Epidermal melanocyte (primary cell): ENCODE measurements around the gene EFHB.
"Not testable (repeated sequence)": the region's sequence is repeated elsewhere in the genome, so short reads cannot be mapped to it uniquely, and the experiment has no call there.

ENCODE experiments used
- DNase-seq: peaks from one replicate; pipeline ENCODE4 v3.0.0; 2011; ENCODE audit warnings: low spot score; ENCODE audit not compliant: insufficient read length

Gene EFHB

GRCh38 chr3:19931767-19932188 is 2.2 kb downstream of the EFHB start:
- DNase-seq, result no peak

GRCh38 chr3:19931180-19931692 is 2.8 kb downstream of the EFHB start:
- DNase-seq, result no peak

DNA sequence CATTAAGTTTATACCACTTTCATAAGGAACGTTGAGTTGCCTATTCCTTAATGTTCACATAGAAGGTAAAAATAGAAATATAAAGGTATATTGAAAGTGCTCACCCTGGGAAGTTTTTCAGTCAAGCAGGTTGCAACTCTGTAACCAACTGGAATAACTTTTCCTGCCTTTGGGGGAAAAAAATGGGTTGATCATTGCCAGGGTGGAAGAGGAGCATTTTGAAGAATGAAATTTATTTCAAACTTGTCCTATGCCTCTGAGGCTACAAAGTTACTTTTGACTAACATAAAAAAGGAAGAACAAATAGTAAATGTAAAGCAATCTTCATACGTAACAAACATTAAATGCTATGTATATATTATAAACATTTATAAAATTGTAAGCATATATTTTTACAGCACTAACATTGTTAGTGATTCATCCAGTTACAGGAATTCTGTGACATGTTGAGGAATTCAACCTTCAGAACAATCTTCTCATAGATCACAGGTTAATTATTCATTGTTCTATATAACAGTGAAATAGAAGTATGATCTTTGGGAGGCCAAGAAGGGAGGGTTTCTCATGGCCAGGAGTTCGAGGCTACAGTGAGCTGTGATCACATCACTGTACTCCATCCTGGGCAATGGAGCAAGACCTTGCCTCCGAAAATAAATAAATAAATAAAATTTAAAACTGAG is 13.5 kb downstream of the EFHB start:
- no peak for DNase-seq

DNA sequence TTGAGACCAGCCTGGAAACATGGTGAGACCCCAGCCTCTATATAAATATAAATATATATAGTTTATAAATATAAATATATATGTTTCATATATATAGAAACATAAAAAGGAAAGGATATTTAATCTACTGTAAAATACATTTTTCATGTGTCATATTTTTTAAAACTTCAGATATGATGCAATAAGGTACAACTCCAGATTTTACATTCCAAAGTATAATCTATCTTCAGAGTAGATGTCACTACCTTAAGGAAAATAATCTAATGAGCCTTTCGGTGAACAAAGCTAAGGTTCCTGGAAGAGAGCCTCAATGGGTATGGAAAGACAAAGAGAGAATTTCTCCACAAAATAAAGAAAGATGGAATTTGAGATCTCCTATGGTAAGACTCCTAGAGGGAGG is 16.9 kb downstream of the EFHB start:
- no peak for DNase-seq

DNA sequence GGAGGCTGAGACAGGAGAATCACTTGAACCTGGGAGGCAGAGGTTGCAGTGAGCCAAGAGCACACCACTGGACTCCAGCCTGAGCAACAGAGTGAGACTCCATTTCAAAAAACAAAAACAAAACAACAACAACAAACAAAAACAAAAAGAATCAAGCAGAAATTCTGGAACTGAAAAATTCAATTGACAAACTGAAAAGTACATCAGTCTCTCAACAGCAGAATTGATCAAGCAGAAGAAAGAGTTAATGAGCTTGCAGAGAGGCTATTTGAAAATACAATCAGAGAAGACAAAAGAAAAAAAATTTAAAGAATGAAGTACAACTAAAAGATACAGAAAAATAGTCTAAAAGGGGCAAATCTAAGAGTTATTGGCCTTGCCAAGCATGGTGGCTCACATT is 22.6 kb downstream of the EFHB start:
- no peak for DNase-seq

GRCh38 chr3:19907523-19907922 is 26.5 kb downstream of the EFHB start:
- DNase-seq, result no peak

DNA sequence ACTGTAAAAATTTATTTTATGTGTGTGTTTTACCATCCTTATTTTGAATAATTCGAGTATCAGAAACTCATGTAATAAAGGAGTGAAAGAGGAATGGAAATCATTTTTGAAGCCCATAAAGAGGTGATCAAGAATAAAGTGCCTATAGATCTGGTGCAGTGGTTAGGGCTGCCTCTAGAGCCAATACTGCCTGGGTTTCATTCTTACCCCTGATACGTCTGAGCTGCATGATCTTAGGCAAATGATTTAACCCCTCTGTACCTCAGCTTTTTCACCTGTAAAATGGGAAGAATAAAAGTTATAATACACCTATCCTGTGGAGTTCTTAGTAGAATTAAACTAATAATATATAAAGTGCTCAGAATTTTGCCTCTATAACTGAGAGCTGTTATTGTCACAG is 30.4 kb downstream of the EFHB start:
- DNase-seq, result no peak

- no peak for DNase-seq
Observed at GRCh38 chr3:19901918-19902317, 32.1 kb downstream of the EFHB start.

GRCh38 chr3:19901337-19901736 is 32.7 kb downstream of the EFHB start:
- DNase-seq, result no peak

DNA sequence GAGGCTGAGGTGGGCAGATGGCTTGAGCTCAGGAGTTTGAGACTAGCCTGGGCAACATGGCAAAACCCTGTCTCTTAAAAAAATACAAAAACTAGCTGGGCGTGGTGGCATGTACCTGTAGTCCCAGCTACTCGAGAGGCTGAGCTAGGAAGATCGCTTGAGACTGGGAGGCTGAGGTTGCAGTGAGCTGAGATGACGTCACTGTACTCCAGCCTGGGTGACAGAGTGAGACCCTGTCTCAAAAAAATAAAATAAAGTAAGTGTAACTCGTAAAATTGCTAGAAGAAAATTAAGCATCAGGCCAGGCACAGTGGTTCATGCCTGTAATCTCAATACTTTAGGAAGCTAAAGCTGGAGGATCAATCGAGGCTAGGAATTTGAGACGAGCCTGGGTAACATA is 34.2 kb downstream of the EFHB start:
- DNase-seq, result not testable (repeated sequence)

DNA sequence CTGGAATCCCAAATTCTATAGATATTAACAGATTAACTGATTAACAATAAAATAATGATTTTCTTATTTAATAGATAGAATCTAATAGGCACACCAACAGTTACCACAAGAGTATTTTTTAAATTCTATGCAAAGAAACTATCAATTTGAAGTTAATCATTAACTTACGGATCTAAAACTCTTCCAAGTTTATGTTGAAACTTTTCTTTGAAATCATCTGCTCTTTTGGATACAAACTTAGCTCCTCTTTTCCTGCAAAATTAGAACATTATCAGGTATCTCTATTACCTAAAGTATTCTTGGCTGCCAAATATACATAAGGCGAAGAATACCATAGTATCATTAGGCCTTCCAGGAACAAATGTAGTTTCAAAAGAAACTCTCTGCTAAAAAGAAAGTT is 34.8 kb downstream of the EFHB start:
- no peak for DNase-seq

GRCh38 chr3:19898721-19899120 is 35.3 kb downstream of the EFHB start:
- no peak for DNase-seq

GRCh38 chr3:19891740-19892139 is 42.3 kb downstream of the EFHB start:
- no peak for DNase-seq

- DNase-seq, result no peak
Observed at GRCh38 chr3:19888428-19889152, 45.4 kb downstream of the EFHB start.

- not testable (repeated sequence) for DNase-seq
Observed at GRCh38 chr3:19887122-19887521, 46.9 kb downstream of the EFHB start.

GRCh38 chr3:19886404-19886803 is 47.6 kb downstream of the EFHB start:
- DNase-seq, result no peak

DNA sequence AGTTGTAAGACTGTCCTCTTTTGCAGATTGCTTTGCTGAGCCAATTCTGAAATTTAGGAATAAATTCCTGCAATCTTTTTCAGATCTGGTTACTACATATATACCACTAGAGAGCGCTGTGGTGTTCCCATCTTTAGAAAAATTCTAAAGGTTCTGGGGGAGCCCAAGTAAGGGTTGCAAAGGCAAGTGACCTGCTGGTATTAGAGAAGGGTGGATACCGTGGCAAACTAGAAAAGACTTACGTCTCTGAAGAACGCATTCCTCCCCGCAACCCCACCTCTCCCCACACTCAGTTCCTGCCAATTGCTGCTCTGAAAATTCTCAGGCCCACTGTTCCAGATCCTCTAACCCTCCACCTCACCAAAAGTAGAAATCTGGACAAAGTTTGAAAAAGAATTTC is 48.5 kb downstream of the EFHB start:
- peak; percentile 47 for DNase-seq

GRCh38 chr3:19881852-19882251 is 52.2 kb downstream of the EFHB start:
- no peak for DNase-seq

DNA sequence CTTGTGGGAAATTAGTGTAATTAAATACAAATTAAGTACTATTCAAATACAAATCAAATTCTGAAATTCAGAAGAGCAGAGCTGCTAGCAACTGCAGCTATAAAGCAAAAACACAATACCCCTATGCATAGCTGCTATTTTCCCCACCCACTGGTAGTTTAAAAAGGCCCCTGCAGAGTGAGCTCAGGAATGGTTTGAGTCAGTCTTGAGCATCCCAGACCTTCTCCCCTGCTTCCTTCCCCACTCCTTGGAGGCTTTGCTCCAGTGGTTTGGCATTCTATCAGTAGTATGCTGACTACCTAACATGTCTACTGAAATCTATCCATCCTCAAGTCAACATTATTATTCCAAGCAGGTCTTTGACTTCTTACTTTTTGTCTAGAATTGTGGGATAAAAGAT is 53.0 kb downstream of the EFHB start:
- no peak for DNase-seq

GRCh38 chr3:19877656-19878055 is 56.4 kb downstream of the EFHB start:
- DNase-seq, result no peak

DNA sequence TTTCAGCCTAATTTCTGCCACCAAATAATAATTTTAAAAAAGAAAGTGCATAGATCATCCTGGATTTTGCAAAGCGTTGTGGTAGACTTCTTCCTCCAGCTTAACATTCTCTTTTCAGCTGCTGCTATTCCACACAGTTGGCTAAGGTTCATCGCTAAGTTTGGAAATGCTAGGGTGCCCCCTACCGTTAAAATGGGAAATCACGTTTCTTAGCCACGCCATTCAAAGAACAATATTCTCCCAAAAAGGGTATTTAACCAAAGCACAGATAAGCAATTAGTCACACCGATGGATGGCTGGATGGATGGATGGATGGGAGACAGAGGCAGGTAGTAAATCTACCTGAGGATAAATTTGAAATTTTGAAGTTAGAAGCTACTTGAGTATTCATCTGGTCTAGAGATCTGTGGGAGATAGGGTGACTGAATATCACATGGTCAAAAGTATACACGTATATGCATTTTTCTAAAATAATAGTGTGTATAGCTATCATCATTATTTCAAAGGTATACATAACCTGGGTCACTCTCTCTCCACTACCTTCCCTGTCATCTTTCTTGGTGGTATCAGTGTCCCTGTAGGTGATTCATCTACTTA is 67.2 kb downstream of the EFHB start:
- peak; percentile 61 for DNase-seq

DNA sequence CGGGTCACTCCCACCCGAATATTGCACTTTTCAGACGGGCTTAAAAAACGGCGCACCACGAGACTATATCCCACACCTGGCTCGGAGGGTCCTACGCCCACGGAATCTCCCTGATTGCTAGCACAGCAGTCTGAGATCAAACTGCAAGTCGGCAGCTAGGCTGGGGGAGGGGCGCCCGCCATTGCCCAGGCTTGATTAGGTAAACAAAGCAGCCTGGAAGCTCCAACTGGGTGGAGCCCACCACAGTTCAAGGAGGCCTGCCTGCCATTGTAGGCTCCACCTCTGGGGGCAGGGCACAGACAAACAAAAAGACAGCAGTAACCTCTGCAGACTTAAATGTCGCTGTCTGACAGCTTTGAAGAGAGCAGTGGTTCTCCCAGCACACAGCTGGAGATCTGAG is 78.7 kb downstream of the EFHB start:
- not testable (repeated sequence) for DNase-seq
